Tibial artery (tissue), 4 donors: ENCODE data around the gene UNK.

Source experiments
- DNase-seq, 2 donors: peaks; one replicate each; pipeline ENCODE4 v3.0.0-alpha.2; 2019
- H3K27ac ChIP-seq, 2 donors: fragments of 200-600 bp; sonication (generic) in 1 of 2; 1 replicate in 1 of 2; 2 replicates in 1 of 2; pipeline ENCODE4 v1.5.1; 2018 to 2019; ENCODE audit warnings: mild to moderate bottlenecking in 1 of 2
- H3K27me3 ChIP-seq, 2 donors: fragments of 200-600 bp; sonication (generic) in 1 of 2; one replicate each; pipeline versions ENCODE4 v1.5.1 to v1.6.0; 2016 to 2019
- H3K36me3 ChIP-seq, 3 donors: fragments of 200-600 bp; sonication (generic) in 2 of 3; one replicate each; pipeline ENCODE4 v1.5.1; 2016 to 2019; ENCODE audit warnings: mild to moderate bottlenecking in 2 of 3
- H3K4me1 ChIP-seq, 4 donors: fragments of 200-600 bp; sonication (generic) in 2 of 4; 1 replicate in 3 of 4; 2 replicates in 1 of 4; pipeline ENCODE4 v1.5.1; 2016 to 2019
- H3K4me3 ChIP-seq, 2 donors: fragments of 200-600 bp; sonication (generic) in 1 of 2; 1 replicate in 1 of 2; 2 replicates in 1 of 2; pipeline ENCODE4 v1.5.1; 2018 to 2019; ENCODE audit warnings: mild to moderate bottlenecking in 2 of 2
- H3K9me3 ChIP-seq, 3 donors: fragments of 200-600 bp; sonication (generic) in 1 of 3; one replicate each; pipeline ENCODE4 v1.5.1; 2016 to 2019
- CTCF ChIP-seq, 2 experiments: fragments of 200-600 bp in 1 of 2; fragments of 450-650 bp in 1 of 2; IDR thresholded peaks; one replicate each; pipeline ENCODE4 v1.5.1; 2017 to 2019; ENCODE audit warnings: antibody characterized with exemption in 2 of 2, mild to moderate bottlenecking in 1 of 2, moderate library complexity in 1 of 2
- intact Hi-C: fragments of 100-400 bp; cut with DNase I; formaldehyde crosslinking; loops from one replicate; pipeline ENCODE4 v1.15.0; 2023; ENCODE audit warnings: low total_unique reads

The UNK gene

GRCh38 chr17:75739174-75739573, 45.4 kb upstream of the UNK start:
- no peak overlapping the region for H3K27ac ChIP-seq
- H3K36me3 ChIP-seq = peaks cover 0 to 90% (median 0%) of the 10 kb centered on the region in 3 donors
- TF ChIP-seq CTCF (IDR thresholded peaks at IDR 0.05) = no peak
- H3K4me1 ChIP-seq = no peaks in the 10 kb centered on the region
- no peak for DNase-seq
- peaks cover 0 to 19% of the 10 kb centered on the region in 2 donors for H3K27me3 ChIP-seq
- no peak overlapping the region for H3K4me3 ChIP-seq
- intact Hi-C loops = no loop called here
- no peaks in the 10 kb centered on the region for H3K9me3 ChIP-seq

- DNase-seq = peak in 1 of 2 donors; percentile 58
- Histone ChIP-seq H3K4me3 (no peak overlapping the region), H3K9me3 (no peaks in the 10 kb centered on the region), H3K27ac (no peak overlapping the region), H3K4me1 (no peaks in the 10 kb centered on the region), H3K36me3 (peaks cover 0 to 90% (median 0%) of the 10 kb centered on the region in 3 donors), H3K27me3 (peaks cover 0 to 19% of the 10 kb centered on the region in 2 donors)
- TF ChIP-seq CTCF (IDR thresholded peaks at IDR 0.05) = no peak
- intact Hi-C loops = loop anchor here (5.0 kb wide), 1 partner anchor 58 kb away; no protein-coding TSS in a partner anchor
Observed at GRCh38 chr17:75739801-75740200, 44.8 kb upstream of the UNK start.

GRCh38 chr17:75740215-75740614, 44.4 kb upstream of the UNK start:
- Histone ChIP-seq H3K27ac (no peak overlapping the region), H3K4me1 (no peaks in the 10 kb centered on the region), H3K4me3 (no peak overlapping the region), H3K36me3 (peaks cover 0 to 90% (median 0%) of the 10 kb centered on the region in 3 donors), H3K27me3 (peaks cover 0 to 19% of the 10 kb centered on the region in 2 donors), H3K9me3 (no peaks in the 10 kb centered on the region)
- no peak for TF ChIP-seq CTCF (IDR thresholded peaks at IDR 0.05)
- intact Hi-C loops = loop anchor here (5.0 kb wide), 1 partner anchor 58 kb away; no protein-coding TSS in a partner anchor
- DNase-seq = peak in 1 of 2 donors; percentile 64

- H3K9me3 ChIP-seq = no peaks in the 10 kb centered on the region
- no peak overlapping the region for H3K4me3 ChIP-seq
- no peaks in the 10 kb centered on the region for H3K4me1 ChIP-seq
- H3K27me3 ChIP-seq = peaks cover 0 to 19% of the 10 kb centered on the region in 2 donors
- TF ChIP-seq CTCF (IDR thresholded peaks at IDR 0.05) = no peak
- DNase-seq = peak in 1 of 2 donors; percentile 57
- H3K36me3 ChIP-seq = peaks cover 0 to 91% (median 0%) of the 10 kb centered on the region in 3 donors
- intact Hi-C loops = loop anchor here (5.0 kb wide), 1 partner anchor 58 kb away; no protein-coding TSS in a partner anchor
- H3K27ac ChIP-seq = no peak overlapping the region
Observed at GRCh38 chr17:75740631-75741077, 44.0 kb upstream of the UNK start.

GRCh38 chr17:75742337-75742736, 42.3 kb upstream of the UNK start:
- no peak overlapping the region for H3K27ac ChIP-seq
- no peaks in the 10 kb centered on the region for H3K9me3 ChIP-seq
- no peak for TF ChIP-seq CTCF (IDR thresholded peaks at IDR 0.05)
- DNase-seq = no peak
- intact Hi-C loops = loop anchor here (5.0 kb wide), 1 partner anchor 60 kb away; no protein-coding TSS in a partner anchor
- H3K36me3 ChIP-seq = peaks cover 0 to 84% (median 0%) of the 10 kb centered on the region in 3 donors
- peaks cover 0 to 15% of the 10 kb centered on the region in 2 donors for H3K27me3 ChIP-seq
- H3K4me1 ChIP-seq = no peaks in the 10 kb centered on the region
- no peak overlapping the region for H3K4me3 ChIP-seq
